HCT116 (cell line): ENCODE data around the gene MIEN1.
A peak's percentile ranks its signal among the peaks of the same experiment; 100 is the strongest.

ENCODE experiments used
- EGR1 ChIP-seq: IDR thresholded peaks from 2 replicates; pipeline ENCODE4 v1.6.1; 2012; ENCODE audit warnings: low read depth
- EZH2 ChIP-seq: fragments of 200-600 bp; sonication (generic); IDR thresholded peaks from 2 replicates; pipeline ENCODE4 v1.6.1; 2017; ENCODE audit warnings: antibody characterized with exemption, mixed run types
- EZH2phosphoT487 ChIP-seq: fragments of 200-600 bp; IDR thresholded peaks from 2 replicates; pipeline ENCODE4 v1.6.1; 2018; ENCODE audit warnings: antibody characterized with exemption, borderline replicate concordance
- POLR2A ChIP-seq: IDR thresholded peaks from 2 replicates; pipeline ENCODE4 v1.7.0; 2011; ENCODE audit warnings: borderline replicate concordance; ENCODE audit not compliant: insufficient read depth, insufficient read length; ENCODE audit errors: extremely low read depth
- POLR2AphosphoS5 ChIP-seq: IDR thresholded peaks from 2 replicates; pipeline ENCODE4 v1.6.1; 2011; ENCODE audit warnings: mild to moderate bottlenecking, low read depth, low read length, moderate library complexity
- SIN3A ChIP-seq: IDR thresholded peaks from 2 replicates; pipeline ENCODE4 v1.6.1; 2012; ENCODE audit warnings: low read depth
- TCF7L2 ChIP-seq: IDR thresholded peaks from 2 replicates; pipeline ENCODE4 v1.7.0; 2011; ENCODE audit warnings: borderline replicate concordance, inconsistent platforms; ENCODE audit not compliant: insufficient read depth, insufficient read length; ENCODE audit errors: extremely low read depth
- YY1 ChIP-seq: IDR thresholded peaks from 2 replicates; pipeline ENCODE4 v1.6.1; 2011; ENCODE audit warnings: low read length, low read depth, moderate library complexity, mild to moderate bottlenecking; ENCODE audit not compliant: insufficient replicate concordance; ENCODE audit errors: extremely low read depth
- ZNF274 ChIP-seq: fragments of 200-500 bp; sonication (Bioruptor generic); IDR thresholded peaks from 2 replicates; pipeline ENCODE4 v1.6.1; 2014; ENCODE audit warnings: mild to moderate bottlenecking, low read depth, low read length, inconsistent platforms
- TF ChIP-seq, protein P1 (sequence below), 3 experiments: fragments of 200-600 bp in 1 of 3; sonication (generic) in 1 of 3; IDR thresholded peaks in 2 of 3; conservative IDR thresholded peaks in 1 of 3; 2 replicates each; pipeline ENCODE4 v1.5.1; 2012 to 2017; ENCODE audit warnings: low read depth in 2 of 3, low read length in 2 of 3, antibody characterized with exemption in 1 of 3, borderline replicate concordance in 1 of 3, control low read depth in 1 of 3, mild to moderate bottlenecking in 1 of 3, mixed read lengths in 1 of 3, mixed run types in 1 of 3, moderate library complexity in 1 of 3; ENCODE audit not compliant: insufficient read depth in 1 of 3
- TF ChIP-seq, protein P2 (sequence below): IDR thresholded peaks from 2 replicates; pipeline ENCODE4 v1.6.1; 2012; ENCODE audit warnings: low read depth
- TF ChIP-seq, protein P3 (sequence below): IDR thresholded peaks from 2 replicates; pipeline ENCODE4 v1.6.1; 2012

DNA sequence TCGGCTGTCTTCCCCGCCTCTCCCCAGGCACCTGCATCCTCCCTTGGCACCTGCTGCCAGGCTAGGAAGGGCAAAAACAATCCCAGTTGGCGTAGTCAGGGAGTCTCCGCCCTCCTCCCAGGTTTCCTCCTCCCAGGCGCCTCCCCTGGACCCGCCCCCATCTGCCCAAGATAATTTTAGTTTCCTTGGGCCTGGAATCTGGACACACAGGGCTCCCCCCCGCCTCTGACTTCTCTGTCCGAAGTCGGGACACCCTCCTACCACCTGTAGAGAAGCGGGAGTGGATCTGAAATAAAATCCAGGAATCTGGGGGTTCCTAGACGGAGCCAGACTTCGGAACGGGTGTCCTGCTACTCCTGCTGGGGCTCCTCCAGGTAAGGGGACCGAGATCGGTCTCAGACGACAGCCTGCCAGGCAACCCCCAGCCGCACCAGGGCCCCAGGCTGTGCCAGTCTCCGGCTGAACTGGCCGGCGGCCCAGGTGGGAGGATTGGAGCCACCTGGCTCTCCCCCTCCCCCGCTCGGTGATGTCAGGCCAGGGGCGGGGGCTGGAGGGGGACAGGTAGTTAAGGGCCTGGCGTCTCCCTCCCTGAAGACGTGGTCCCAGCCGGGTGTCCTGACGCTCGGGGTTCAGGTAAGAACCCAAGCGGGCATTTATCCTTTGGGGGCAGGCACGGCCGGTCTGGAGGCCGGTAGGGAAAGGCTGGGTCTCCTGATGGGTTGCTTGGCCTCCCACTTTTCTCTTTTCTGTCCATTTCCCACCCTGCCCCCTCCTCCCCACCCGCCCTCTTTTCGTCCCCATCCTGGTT, 7.6 kb upstream of the MIEN1 start, which contains the start of gene GRB7:
- TF ChIP-seq, protein P1, sequence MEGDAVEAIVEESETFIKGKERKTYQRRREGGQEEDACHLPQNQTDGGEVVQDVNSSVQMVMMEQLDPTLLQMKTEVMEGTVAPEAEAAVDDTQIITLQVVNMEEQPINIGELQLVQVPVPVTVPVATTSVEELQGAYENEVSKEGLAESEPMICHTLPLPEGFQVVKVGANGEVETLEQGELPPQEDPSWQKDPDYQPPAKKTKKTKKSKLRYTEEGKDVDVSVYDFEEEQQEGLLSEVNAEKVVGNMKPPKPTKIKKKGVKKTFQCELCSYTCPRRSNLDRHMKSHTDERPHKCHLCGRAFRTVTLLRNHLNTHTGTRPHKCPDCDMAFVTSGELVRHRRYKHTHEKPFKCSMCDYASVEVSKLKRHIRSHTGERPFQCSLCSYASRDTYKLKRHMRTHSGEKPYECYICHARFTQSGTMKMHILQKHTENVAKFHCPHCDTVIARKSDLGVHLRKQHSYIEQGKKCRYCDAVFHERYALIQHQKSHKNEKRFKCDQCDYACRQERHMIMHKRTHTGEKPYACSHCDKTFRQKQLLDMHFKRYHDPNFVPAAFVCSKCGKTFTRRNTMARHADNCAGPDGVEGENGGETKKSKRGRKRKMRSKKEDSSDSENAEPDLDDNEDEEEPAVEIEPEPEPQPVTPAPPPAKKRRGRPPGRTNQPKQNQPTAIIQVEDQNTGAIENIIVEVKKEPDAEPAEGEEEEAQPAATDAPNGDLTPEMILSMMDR (IDR thresholded peaks at IDR 0.05 in 2 of 3, conservative IDR thresholded peaks at IDR 0.05 in 1 of 3; ENCODE audit: borderline replicate concordance in 1 of 3, insufficient read depth in 1 of 3, low read depth in 2 of 3, low read length in 2 of 3), result no peak
- TF ChIP-seq POLR2AphosphoS5 (peak; percentile 70), EZH2phosphoT487 (no peak), POLR2A (no peak), EZH2 (no peak), TCF7L2 (no peak), EGR1 (peak; percentile 79), SIN3A (peak; percentile 62; the same call in 1 of the 2 replicates), ZNF274 (no peak), YY1 (peak; percentile 24)
- TF ChIP-seq, protein P2, sequence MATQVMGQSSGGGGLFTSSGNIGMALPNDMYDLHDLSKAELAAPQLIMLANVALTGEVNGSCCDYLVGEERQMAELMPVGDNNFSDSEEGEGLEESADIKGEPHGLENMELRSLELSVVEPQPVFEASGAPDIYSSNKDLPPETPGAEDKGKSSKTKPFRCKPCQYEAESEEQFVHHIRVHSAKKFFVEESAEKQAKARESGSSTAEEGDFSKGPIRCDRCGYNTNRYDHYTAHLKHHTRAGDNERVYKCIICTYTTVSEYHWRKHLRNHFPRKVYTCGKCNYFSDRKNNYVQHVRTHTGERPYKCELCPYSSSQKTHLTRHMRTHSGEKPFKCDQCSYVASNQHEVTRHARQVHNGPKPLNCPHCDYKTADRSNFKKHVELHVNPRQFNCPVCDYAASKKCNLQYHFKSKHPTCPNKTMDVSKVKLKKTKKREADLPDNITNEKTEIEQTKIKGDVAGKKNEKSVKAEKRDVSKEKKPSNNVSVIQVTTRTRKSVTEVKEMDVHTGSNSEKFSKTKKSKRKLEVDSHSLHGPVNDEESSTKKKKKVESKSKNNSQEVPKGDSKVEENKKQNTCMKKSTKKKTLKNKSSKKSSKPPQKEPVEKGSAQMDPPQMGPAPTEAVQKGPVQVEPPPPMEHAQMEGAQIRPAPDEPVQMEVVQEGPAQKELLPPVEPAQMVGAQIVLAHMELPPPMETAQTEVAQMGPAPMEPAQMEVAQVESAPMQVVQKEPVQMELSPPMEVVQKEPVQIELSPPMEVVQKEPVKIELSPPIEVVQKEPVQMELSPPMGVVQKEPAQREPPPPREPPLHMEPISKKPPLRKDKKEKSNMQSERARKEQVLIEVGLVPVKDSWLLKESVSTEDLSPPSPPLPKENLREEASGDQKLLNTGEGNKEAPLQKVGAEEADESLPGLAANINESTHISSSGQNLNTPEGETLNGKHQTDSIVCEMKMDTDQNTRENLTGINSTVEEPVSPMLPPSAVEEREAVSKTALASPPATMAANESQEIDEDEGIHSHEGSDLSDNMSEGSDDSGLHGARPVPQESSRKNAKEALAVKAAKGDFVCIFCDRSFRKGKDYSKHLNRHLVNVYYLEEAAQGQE, result no peak
- TF ChIP-seq, protein P3, sequence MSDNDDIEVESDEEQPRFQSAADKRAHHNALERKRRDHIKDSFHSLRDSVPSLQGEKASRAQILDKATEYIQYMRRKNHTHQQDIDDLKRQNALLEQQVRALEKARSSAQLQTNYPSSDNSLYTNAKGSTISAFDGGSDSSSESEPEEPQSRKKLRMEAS, result peak; percentile 82
